ENCODE measurements around the gene RERE. TPM values are rescaled to one million over a fixed set of nuclear protein-coding genes. Genes with fewer than 3 reads are reported as not detected.

The RERE gene
- total RNA-seq, 1 donor from 2014 or later = 88.5 TPM

DNA sequence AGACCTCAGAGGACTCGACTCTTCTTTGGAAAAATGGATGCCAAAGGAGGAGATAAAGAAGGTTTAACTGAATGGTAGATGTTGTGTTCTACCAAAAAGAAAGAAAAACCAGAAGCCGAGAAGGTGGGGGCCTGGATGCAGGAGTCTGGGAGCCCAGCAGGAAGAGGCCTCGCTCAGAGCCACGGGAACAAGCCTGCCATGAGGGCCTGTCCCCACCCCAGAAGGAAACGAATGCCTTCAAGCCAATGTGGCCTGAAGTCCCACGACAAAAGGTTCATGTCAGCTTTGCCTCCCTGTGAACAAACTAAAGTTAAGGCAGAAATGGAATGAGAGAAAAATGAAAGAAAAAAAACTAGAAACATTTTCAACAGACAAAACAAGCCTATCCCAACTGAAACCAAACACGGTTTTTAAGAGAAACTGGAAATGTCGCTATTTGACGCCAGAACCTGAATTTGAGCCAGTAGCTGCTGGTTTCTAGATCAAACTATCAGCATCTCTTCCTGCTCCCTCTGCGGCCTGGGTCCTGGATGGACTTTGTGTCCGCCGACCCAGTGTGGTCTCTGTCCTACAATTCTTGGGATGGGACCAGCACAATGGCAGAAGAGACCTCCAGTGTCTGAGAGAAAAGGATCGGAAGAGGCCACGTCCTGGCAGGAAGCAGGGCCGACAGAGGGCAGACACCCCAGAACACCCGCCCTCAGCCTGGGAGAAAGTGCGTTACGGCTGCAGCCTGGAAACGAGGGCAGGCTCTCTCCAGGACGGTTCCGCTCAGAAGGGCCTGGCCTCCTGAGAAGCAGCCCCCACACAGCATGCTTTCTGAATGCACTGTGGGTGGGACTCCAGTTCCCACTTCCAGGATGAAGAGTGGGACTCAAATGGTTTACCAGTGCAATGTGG is 464.3 kb downstream of the RERE start:
- Histone ChIP-seq H3K4me3 (no peak overlapping the region), H3K27me3 (ENCODE audit: low read depth) (no peaks in the 10 kb centered on the region), H3K4me1 (peaks cover 7% of the 10 kb centered on the region), H3K36me3 (peaks cover 59% of the 10 kb centered on the region), H3K9me3 (no peaks in the 10 kb centered on the region), H3K27ac (peak overlapping the region; percentile 53)
- TF ChIP-seq, protein P1, sequence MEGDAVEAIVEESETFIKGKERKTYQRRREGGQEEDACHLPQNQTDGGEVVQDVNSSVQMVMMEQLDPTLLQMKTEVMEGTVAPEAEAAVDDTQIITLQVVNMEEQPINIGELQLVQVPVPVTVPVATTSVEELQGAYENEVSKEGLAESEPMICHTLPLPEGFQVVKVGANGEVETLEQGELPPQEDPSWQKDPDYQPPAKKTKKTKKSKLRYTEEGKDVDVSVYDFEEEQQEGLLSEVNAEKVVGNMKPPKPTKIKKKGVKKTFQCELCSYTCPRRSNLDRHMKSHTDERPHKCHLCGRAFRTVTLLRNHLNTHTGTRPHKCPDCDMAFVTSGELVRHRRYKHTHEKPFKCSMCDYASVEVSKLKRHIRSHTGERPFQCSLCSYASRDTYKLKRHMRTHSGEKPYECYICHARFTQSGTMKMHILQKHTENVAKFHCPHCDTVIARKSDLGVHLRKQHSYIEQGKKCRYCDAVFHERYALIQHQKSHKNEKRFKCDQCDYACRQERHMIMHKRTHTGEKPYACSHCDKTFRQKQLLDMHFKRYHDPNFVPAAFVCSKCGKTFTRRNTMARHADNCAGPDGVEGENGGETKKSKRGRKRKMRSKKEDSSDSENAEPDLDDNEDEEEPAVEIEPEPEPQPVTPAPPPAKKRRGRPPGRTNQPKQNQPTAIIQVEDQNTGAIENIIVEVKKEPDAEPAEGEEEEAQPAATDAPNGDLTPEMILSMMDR (IDR thresholded peaks at IDR 0.05) = no peak
- DNase-seq (no peak), ATAC-seq (no peak)
- intact Hi-C loops (cut with DNase I) = no loop called here

DNA sequence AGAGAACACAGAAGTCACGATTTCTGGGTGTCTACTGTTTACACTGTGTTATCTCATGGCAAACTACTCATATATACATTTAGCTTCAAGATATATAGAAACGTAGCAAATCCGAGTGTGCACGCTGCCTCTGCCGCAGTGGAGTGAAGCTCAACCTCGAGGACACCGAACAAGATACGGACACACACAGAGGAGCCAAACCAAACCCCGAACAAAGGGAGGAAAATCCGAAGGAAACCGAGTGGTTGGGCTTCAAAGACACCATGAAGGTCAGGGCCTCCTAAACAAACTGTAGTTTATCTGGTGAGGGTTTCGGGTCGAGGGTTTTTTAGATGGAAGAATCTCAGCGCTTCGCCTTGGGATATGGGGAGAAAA is 465.0 kb downstream of the RERE start:
- DNase-seq = no peak
- H3K9me3 ChIP-seq = no peaks in the 10 kb centered on the region
- intact Hi-C loops (cut with DNase I) = no loop called here
- no peak for ATAC-seq
- H3K27ac ChIP-seq = peak overlapping the region; percentile 53
- H3K36me3 ChIP-seq = peaks cover 52% of the 10 kb centered on the region
- peaks cover 7% of the 10 kb centered on the region for H3K4me1 ChIP-seq
- TF ChIP-seq, protein P1 (IDR thresholded peaks at IDR 0.05) = no peak
- H3K27me3 ChIP-seq (ENCODE audit: low read depth) = no peaks in the 10 kb centered on the region
- no peak overlapping the region for H3K4me3 ChIP-seq

DNA sequence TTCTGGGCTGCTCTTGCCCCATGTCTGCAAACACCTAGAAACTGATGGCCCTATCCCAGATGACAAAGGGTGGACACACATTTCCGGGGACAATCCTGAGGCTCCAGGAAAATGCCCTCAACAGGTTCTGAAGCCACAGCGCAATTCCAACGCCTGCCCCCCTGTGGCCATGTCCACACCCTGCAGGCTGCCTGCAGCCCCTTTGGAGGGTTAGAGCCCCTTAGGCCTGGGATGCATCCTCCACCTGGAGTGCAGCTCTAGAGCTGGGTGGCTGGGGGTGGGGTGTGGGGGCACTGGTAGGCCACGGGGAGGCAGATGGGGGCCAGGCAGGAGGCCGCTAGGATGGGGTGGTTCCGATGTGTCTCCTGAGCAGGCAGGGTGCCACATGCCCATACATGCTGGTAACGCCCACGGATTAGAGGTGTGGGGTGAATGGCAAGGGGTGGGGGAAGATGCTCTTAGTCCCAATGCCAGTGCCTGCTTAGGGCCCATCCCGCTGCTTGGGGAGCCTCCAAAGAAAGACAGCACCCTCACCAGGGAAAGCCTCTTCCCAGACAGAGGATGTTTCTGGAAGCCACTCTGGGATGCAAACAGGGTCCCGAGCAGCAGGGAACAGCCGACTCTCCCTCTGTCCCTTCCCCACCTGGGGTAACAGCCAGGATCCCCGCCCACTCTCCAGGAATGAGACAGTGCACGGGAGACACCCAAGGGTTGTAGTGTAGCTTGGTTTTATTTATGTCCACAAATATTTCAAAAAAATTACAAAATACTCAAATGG is 465.6 kb downstream of the RERE start:
- ATAC-seq = peak; percentile 6 to 23

DNA sequence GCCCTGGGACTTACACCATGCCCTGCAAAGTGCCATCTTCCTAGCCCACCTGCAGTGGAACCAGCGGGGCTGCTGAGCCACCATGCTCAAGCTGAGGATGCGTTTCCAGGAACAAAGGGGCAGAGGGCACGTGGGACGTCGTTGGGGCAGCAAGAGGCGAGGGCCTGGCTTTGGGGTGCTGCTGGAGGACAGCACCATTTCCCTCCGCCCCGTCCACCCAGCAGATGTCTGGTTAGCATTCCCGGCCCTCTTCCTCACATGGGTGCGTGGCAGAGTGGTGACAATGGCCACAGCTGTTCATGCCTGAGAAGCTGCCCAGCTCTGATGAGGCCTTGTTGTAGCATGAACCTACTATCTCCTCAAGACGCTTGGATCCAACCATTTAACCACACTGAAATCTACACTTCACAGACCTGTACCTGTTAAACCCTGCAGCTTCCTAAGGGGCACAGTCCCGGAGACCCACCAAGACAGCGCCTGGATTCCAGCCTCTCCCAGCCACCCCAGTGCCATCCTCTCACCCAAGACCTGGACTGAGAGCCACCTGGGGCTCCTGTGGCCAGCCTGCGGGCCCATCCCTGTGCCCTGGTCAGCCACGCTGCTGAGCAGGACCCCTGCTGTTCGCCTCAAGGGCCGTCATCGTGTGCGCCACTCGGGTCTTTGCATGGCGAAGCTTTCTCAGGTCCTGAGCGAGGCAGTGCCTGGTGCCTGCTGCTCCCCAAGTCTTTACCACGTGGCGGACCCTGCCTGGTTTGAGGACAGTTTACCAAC is 466.3 kb downstream of the RERE start:
- ATAC-seq (no peak), DNase-seq (peak; percentile 46)
- intact Hi-C loops (cut with DNase I) = no loop called here
- Histone ChIP-seq H3K4me3 (no peak overlapping the region), H3K27ac (no peak overlapping the region), H3K36me3 (peaks cover 38% of the 10 kb centered on the region), H3K9me3 (no peaks in the 10 kb centered on the region), H3K4me1 (peaks cover 7% of the 10 kb centered on the region), H3K27me3 (ENCODE audit: low read depth) (no peaks in the 10 kb centered on the region)
- TF ChIP-seq, protein P1 (IDR thresholded peaks at IDR 0.05) = no peak

More for the DNA sequence above, 465.6 kb downstream of the RERE start:
- peaks cover 46% of the 10 kb centered on the region for H3K36me3 ChIP-seq
- TF ChIP-seq, protein P1 (IDR thresholded peaks at IDR 0.05) = peak; percentile 58
- H3K27ac ChIP-seq = peak overlapping the region; percentile 3
- no peak for DNase-seq
- H3K4me3 ChIP-seq = no peak overlapping the region
- peaks cover 7% of the 10 kb centered on the region for H3K4me1 ChIP-seq
- no peaks in the 10 kb centered on the region for H3K9me3 ChIP-seq
- no peaks in the 10 kb centered on the region for H3K27me3 ChIP-seq (ENCODE audit: low read depth)
- intact Hi-C loops (cut with DNase I) = no loop called here

DNA sequence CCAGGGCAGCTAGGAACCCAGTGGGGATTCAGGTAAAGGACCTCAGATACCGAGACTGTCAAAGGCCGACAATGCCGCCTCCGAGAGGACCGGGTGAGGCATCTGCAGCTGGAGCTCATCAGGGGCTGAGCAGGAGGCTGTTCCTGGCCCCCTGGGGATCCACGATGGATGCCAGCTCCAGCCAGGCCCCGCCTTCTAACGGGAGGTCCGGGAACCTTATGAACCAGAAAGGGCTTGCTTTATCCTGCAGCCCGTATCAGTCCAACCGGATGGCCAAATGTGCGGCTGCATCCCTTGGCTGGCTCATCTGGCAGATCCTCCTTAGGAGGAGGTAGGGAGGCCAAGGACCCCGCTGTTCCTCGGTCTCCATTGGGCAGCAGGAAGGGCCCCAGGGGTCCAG is 467.5 kb downstream of the RERE start:
- peaks cover 7% of the 10 kb centered on the region for H3K4me1 ChIP-seq
- no peak for ATAC-seq
- no peaks in the 10 kb centered on the region for H3K9me3 ChIP-seq
- intact Hi-C loops (cut with DNase I) = no loop called here
- H3K27me3 ChIP-seq (ENCODE audit: low read depth) = no peaks in the 10 kb centered on the region
- H3K36me3 ChIP-seq = peaks cover 27% of the 10 kb centered on the region
- no peak overlapping the region for H3K27ac ChIP-seq
- no peak overlapping the region for H3K4me3 ChIP-seq
- DNase-seq = peak; percentile 47
- TF ChIP-seq, protein P1 (IDR thresholded peaks at IDR 0.05) = no peak

All from lower lobe of right lung (tissue), 2 donors.